Uterus (tissue), 2 donors: ENCODE results near the gene PIAS2.

ENCODE experiments used
- POLR2A ChIP-seq, 2 donors: fragments of 450-650 bp; IDR thresholded peaks; one replicate each; pipeline ENCODE4 v1.6.1; 2016; ENCODE audit warnings: antibody characterized with exemption in 2 of 2, mild to moderate bottlenecking in 1 of 2, moderate library complexity in 1 of 2
- TF ChIP-seq, protein P1 (sequence below), 4 experiments: fragments of 200-600 bp in 2 of 4; fragments of 450-650 bp in 2 of 4; sonication (generic) in 2 of 4; IDR thresholded peaks; one replicate each; pipeline ENCODE4 v1.5.1; 2016 to 2019; ENCODE audit warnings: antibody characterized with exemption in 4 of 4, mild to moderate bottlenecking in 2 of 4, moderate library complexity in 1 of 4

DNA sequence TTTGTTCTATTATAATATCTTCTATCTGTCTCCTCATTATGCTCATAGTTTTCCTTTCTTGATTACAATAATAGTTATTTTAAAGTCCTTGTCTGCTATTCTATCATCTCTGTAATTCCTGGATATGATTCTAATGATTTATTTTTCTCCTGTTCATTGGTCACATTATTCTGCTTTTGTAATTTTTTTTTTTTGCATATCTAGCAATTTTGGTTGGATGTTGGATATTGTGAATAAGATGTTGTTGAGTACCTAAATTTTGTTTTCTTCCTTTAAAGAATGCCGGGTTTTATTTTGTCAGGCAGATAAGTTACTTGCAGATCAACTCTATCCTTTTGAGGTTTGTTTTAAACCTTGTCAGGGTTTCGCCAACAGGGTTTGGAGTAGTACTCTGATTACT lies 25.3 kb upstream of the PIAS2 start:
- TF ChIP-seq, protein P1, sequence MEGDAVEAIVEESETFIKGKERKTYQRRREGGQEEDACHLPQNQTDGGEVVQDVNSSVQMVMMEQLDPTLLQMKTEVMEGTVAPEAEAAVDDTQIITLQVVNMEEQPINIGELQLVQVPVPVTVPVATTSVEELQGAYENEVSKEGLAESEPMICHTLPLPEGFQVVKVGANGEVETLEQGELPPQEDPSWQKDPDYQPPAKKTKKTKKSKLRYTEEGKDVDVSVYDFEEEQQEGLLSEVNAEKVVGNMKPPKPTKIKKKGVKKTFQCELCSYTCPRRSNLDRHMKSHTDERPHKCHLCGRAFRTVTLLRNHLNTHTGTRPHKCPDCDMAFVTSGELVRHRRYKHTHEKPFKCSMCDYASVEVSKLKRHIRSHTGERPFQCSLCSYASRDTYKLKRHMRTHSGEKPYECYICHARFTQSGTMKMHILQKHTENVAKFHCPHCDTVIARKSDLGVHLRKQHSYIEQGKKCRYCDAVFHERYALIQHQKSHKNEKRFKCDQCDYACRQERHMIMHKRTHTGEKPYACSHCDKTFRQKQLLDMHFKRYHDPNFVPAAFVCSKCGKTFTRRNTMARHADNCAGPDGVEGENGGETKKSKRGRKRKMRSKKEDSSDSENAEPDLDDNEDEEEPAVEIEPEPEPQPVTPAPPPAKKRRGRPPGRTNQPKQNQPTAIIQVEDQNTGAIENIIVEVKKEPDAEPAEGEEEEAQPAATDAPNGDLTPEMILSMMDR (IDR thresholded peaks at IDR 0.05) = no peak
- TF ChIP-seq POLR2A (IDR thresholded peaks at IDR 0.05) = no peak
